CD4-positive, alpha-beta T cell treated with Interleukin-6 at 100 ng/mL for 8 hours (primary cell): Measurements from ENCODE around the gene ARPC5.
A peak's percentile ranks its signal among the peaks of the same experiment; 100 is the strongest.
"Not testable (repeated sequence)": the region's sequence is repeated elsewhere in the genome, so short reads cannot be mapped to it uniquely, and the experiment has no call there.

Experiments
- DNase-seq: peaks from one replicate; pipeline ENCODE4 v3.0.0-alpha.2; 2020; ENCODE audit warnings: mixed read lengths, low spot score

ARPC5 gene

DNA sequence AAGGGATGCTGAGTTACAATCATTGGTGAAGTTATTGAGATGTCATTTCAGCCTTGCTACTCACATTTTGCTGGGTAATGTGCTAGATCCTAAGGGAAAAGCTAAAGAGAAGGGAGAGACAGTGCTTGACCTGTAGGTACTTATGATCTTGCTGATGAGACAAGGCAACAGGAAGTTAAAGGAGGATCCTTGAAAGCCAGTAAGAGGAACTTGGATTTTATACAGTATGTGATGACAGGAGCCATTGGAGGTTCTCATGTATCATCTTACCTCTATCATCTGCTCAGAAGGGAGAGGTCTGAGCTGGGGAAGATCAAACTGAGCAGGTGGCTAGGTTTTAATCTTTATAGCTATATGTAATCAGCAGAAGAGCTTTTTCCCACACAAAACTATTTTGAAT lies 11.2 kb upstream of the ARPC5 start:
- DNase-seq, result no peak

DNA sequence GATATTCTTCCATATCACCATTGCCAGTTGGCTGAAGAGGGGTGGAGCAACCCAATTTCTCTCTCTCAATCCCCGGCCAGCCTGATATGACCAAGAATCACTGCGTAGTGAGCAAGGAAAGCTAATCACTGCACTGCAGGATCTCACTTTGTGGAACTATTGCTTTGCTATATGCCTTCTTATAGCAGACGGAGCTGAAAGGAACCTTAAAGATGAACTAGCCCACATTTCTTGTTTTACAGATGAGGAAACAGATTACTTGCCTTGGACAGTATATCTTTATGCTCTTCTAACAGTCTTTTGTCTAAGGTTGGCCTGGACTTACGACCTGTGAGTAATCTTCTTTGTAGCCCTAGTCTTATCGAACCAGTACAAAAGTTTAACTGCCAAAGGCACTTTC lies 9.9 kb upstream of the ARPC5 start:
- no peak for DNase-seq

DNA sequence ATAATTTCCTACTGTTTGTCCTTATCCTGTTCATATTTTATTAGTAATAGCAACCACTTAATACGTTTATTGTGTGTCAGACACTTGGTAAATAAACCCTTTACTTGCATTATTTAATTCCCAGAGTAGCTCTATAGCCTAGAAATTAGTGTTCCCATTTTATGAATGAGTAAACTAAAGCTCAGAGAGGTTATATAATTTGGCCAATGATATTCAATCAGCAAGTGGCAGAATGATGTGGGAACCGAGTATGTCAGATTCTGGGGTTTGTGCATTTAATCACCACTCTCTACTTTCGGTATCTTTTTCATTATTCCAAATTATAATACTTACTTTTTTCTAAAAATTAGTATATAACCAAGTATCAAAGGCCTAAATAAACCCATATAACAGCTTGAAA lies 6.6 kb upstream of the ARPC5 start:
- no peak for DNase-seq

DNA sequence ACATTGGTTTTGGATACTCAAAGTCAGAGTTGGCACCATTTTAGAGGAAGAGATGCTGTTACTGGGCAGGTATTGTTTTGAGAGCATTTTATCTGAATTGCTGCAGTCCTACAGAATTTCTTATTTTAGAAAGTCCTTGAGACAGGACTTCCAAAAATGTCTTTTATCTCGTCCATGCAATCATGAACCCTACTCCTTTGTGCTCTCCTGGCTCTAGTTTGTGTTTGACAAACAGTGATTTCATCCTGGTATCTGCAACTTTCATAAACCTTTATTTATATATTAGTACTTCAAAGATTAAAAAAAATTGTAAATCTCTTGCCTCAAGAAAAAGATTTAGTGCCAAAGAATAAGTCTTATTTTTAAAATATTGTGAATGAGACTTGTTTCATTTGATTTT lies 4.6 kb upstream of the ARPC5 start:
- DNase-seq, result no peak

DNA sequence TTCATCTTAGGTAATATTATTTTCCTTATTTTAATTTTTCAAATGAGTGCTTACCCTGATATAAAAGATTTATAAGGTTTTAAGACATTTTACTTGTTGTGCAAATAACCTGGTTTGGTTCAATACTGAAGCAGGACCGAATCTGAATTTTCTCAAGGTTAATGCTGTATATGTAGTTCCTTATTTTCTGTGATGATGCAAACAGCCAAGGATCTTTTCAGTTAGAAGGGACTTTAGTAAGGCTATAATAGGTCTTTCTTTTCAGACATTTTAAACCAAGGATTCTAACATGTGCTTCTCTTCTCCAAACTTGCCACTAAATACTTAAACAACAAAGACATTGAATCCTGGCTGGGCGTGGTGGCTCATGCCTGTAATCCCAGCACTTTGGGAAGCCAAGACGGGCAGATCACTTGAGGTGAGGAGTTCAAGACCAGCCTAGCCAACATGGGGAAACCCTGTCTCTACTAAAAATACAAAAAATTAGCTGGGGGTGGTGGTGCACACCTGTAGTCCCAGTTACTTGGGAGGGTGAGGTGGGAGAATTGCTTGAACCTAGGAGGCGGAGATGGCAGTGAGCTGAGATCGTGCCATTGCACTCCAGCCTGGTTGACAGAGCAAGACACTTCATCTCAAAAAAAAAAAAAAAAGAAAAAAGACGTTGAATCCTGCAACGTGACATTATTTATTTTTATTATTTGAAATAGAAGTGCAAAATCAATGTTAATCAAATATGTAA lies 3.2 kb upstream of the ARPC5 start:
- DNase-seq, result no peak

DNA sequence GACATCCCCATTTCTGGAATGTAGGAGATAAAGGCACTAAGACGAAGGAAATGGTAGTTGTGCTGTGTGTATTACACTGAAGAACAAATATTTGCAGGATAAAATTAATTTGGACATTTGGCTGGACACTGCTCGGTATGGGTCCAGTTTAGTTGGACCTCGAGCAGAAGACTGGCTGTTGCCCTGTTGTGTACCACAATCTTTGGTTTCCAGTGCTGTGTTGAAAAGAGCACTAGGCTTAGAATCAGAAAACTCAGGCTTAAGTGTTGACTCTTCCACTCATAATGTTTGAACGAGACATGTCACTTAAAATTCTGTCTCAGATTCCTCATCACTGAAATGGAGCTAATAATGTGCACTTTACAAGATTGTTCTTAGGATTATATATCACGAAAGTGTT lies 1.2 kb upstream of the ARPC5 start:
- no peak for DNase-seq

DNA sequence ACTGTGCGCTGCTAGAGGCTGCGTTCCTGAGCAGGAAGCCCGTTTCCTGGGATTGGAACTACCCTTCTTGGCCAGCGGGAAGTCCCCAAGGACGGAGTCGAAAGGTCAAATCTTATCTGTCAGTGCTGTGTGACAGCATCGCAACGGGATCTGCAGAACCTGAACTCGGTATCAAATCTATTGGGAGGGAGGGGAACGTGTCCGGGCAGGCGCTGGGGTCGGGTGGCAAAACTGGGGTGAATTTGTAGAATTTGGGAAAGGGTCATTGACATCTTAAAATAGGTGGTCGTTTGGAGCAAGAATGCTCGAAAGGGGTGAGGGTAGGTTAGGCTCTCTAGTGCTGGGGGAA lies 725 bp upstream of the ARPC5 start:
- DNase-seq, result no peak

DNA sequence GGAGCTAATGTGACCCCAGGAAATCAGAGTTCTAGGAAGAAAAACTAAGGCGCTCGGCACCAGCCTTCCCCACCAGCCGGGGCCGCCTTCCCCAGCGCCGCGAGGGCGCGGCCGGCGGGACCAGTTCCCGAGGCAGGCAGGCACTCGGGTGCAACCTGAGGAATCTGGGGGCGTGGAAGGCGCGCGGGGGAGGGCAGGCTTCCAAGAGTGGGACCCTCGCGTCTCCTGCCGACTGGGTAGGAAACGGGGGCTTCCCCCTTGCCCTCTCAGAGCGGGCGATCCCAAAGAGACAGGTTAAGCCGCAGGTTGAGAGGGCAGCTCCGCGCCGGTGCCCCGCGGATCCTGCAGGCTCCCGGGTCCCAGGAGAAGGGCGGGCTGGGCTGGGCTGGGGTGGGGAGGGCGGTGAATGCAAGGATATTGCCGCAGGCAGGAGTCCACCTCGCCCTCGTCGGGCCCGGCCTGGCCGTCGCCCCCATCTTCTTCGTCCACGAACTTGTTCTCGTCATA lies 431 bp downstream of the ARPC5 start:
- DNase-seq, result no peak

DNA sequence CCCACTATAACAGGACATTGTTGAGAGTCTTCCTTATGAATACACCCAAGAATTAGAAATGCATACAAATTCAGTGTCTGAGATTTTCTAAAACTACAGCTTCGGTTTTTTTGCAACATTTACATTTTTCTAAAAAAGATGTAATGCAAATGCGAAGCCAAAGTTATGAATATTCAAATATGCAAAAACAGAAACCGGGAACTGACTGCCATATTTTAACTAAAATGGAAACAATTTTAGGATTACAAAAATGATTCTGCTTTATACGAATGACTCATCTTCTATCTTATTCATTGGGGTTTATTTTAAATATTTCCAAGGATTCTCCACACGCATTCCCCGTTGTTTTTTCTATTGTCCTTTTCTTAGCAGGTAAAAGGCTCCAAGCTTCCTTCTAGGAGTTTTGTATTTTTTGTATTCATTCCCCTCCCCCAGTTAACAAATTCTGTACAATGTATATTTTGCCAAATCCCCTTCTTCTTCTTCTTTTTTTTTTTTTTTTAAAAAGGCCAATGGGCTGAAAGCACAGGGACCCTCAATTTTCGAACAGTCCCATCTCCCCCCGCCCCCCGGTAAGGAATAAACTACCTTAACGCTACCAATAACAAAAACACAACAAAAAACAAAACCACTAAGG lies 1.0 kb downstream of the ARPC5 start:
- no peak for DNase-seq

DNA sequence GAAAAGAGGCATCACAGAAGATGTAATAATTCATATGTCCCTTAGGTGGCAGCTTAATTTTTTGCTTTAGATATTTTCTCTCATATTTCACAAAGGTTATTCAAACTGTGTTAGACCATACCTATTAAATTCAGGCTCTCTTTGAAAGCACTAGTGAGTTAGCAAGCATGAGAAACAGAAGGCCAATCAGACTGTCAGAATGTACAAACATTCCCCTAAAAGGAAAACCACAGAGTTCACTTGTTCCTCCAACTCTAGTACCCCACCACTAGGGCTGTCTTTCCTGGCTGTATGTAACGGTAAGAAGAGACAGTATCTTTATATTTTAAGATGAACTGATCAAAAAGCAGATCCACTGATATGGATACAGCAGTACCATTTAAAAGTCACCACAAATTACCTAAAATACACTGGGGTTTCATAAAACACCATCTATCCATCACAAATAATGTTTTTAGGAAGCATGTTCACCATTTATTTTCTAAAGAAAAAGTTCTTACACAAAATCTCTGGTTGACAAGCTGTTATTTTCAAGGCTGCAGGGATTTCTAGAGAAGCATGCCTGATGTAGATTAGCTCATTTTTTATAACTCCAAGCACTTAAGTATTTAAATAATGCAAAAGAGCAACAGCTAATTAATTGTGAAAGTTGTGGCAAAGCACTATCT lies 1.8 kb downstream of the ARPC5 start:
- peak; percentile 71 for DNase-seq

DNA sequence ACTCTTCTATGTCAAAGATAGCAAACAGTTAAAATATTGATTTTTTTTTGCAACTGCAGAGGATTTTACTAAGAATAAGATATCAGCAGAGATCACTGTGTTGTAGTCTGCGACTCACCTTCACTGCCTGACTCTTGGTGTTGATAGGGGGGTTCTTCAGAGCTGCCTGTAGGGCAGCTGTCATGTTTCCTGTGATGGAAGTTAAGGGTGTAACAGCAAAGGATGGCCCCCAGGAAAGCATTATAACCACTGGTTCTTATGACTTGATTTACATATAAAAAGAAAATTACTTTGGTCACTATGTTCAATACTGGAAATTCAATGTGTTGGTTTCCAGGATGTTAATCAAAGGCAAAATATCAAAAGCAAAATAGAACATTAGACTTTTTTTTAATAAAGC lies 2.6 kb downstream of the ARPC5 start:
- DNase-seq, result no peak

DNA sequence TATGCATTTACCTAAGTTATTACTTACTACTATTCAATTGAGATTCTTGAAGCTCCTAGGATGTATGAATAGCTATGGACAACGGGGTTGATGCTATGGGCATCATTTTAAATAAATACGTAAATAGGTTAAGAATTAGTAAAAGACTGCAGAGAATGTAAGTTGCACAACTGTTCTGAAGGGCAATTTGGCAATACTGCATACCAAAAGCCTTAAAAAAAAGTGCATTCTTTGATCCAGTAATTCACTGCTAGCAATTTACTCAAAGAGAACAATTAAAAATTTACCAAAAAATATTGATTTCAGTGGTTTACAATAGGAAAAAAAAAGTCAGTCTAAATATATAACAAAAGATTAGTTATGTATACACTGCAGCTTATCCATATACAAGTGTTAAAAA lies 3.5 kb downstream of the ARPC5 start:
- no peak for DNase-seq

DNA sequence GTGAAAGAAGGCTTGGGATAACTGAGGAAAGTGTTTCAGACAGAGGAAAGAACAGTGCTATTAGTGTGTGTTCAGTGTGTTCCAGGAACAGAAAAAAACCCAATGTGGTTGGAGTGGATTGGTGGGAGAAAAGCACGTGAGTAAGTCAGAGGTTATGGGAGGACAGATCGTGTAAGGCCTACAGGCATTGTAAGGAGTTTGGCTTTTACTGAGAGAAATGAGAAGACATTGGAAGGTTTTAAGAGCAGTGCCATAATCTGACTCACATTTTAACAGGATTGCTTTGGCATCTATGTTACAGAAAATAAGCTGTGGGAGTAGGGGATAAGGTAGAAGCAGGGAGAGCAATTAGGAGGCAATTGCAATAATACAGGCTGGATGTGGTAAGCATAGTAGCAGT lies 4.8 kb downstream of the ARPC5 start:
- no peak for DNase-seq

DNA sequence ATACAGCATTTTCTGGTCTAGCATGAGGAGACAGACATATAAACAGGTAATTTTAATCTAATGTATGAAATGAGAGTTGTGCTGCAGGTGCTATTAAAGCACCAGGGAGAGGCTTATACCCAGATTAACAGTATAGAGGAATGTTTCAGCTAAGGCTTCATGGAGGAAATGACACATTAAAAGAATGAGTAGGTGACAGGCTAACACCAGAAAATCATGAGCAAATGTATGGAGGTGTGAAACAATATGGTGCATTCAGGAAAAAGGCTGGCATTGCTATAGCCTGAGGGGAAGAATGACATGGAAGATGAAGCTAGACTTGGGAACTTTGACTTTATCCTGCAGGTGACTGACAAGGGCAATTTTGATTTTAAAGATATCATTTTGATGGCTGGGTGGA lies 7.0 kb downstream of the ARPC5 start:
- DNase-seq, result no peak

DNA sequence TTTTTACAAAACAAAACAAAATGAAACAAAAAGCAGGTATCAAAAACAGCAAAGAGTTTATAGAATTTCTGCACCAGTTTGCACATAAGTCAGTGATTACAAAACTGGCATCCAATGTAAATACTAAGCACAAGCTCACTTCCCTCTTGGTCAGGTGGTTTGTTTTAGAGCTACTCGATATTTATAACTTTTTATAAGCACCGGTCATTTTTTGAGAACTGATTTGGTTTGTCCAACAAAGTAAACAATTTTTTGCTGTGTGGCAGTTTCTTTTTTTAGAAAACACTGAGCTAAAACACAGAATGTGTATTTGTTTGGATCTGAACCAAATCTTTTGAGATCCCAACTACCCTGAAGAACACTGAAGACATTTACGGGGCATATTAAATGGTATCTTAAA lies 9.3 kb downstream of the ARPC5 start:
- DNase-seq, result not testable (repeated sequence)

DNA sequence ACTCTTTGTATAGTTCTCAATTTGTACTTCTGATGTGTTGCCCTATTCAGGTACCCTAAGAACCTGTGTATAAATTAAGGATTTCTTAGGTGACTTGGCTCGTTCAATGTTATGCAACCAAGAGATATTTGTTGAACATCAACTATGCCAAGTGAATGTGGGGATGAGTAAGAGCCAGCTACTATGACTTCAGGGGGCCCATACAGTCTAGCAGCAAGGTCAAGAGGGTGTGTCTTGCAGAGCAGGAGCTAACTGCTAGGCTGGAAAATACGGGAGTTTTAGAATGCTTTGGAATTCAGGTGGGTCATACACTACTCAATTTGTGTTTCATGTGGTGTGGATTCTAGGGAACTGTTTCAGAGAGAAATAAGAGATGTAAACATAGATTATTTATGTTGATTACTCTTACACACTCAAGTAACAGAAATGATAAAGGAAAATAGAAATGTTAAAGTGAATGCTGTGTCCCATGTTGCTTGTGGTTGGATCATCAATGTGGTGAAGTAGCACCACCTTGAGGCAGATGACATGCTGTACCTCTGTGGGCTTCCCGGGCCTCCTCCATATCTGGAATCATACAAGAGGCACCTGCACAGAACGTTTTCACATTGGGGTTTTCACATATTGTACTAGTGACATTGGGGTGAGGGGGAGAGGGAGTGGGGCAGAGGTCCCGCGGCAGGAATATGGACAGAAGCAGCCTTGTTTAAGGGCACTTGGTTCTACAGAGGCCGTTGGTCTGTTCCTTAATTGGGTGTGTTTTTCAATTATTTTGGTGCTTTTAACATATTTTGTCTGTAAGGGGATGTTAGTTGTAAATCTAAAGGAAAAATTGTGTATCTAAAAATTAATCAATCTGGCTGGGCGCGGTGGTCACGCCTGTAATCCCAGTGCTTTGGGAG lies 12.4 kb downstream of the ARPC5 start:
- DNase-seq, result peak; percentile 61

DNA sequence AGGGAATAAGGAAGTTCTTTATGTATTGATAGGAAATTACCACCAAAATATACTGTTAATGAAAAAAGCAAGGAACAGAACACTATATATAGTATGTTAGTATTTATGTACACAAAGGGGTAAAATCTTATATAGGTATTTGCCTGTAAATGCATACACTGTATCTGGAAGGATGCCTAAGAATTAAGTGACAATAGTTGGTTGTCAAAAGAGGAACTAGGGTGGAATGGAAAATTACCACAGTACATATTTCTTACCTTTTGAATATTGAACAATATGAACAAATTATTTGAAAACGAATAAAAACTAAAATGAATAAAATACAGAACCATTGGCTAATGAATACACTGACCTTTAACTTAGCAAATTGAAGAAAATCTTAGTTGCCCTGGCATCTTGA lies 13.6 kb downstream of the ARPC5 start:
- no peak for DNase-seq

DNA sequence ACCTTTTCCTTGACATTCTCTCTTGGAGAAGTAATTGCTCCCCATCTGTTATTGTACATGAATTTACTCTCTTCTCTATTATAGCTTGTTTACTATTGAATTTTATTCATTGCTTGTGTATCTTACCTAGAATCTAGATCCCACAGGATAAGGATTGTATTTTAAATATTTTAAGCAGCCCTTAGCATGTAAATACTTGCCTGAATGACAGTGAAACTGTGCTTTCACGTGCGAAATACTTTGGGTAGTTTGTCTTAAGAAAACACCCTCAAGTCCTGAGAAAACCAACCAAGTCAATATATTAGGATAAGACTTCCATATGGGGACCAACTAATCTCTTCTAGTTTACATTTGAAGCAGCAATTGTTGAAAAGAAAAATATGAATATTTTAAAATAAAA lies 15.3 kb downstream of the ARPC5 start:
- no peak for DNase-seq

DNA sequence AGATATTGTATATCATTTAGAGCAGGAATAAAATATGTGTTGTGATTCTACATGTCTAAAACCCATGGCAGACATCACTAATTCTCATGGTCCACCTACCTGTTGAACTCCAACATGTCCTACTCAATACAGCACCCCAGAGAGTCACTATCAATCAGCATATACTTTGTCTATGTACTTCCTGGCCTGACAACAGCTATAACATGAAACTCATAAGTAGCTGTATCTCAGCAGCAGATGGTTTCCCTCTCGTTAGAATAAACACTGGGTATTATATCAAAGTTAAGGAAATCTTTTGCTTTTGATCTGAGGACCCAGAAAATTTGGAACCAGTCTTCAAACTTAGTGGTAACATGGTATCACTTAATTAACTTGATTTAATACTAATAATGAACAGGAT lies 15.8 kb downstream of the ARPC5 start:
- no peak for DNase-seq

DNA sequence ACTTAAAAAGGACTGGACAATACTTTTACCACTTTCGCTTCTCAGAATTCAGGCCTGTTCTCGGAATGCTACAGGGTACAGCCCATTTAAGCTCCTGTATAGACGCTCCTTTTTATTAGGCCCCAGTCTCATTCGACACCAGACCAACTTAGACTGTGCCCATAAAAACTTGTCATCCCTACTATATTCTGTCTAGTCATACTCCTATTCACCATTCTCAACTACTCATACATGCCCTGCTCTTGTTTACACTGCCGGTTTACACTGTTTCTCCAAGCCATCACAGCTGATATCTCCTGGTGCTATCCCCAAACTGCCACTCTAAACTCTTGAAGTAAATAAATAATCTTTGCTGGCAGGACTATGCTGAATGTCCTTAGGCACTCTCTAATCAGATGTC lies 17.4 kb downstream of the ARPC5 start:
- DNase-seq, result not testable (repeated sequence)

DNA sequence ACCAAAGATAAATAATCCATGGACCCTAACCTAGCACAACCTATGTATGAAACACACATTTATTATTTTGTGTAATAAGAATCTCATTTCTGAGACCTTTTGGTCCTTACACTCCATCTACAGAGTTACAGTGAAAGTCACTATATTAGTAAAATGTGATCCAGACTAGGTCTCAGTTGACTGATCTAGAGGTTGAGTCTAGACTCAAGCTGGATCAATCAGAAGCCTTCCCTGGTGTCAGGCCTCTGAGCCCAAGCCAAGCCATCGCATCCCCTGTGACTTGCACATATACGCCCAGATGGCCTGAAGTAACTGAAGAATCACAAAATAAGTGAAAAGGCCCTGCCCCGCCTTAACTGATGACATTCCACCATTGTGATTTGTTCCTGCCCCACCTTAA lies 22.6 kb downstream of the ARPC5 start:
- not testable (repeated sequence) for DNase-seq

DNA sequence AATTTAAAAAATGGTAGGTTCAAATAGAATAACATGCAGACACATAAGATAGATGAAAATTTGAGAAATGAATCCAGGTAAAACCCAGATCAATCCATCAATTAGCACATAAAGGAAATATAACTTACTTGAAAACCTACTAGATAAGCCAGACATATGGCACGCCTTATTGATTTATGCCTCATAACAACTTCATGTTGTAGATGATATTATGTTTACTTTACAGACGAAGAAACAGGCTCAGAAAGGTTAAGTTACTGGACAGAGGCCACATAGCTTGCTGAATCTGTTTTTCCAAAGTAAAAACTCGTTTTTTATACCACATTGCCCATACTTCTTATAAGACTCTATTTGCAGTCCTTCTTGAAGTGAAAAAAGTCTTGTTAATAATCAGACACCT lies 23.2 kb downstream of the ARPC5 start:
- DNase-seq, result no peak
